Medulla oblongata (tissue), 1 donor: ENCODE data around the gene ANO6.

ENCODE experiments used
- DNase-seq: peaks from one replicate; pipeline ENCODE4 v3.0.0-alpha.2; 2015; ENCODE audit errors: extremely low spot score

The ANO6 gene

GRCh38 chr12:45458238-45458637 is 242.3 kb downstream of the ANO6 start:
- DNase-seq: no peak

GRCh38 chr12:45458854-45459807 is 243.2 kb downstream of the ANO6 start:
- DNase-seq: no peak

- DNase-seq: no peak
Measured at GRCh38 chr12:45462506-45462905, 246.6 kb downstream of the ANO6 start.

- DNase-seq: no peak
Measured at GRCh38 chr12:45464699-45465098, 248.8 kb downstream of the ANO6 start.

- no peak for DNase-seq
Measured at GRCh38 chr12:45468751-45469615, 253.1 kb downstream of the ANO6 start.

GRCh38 chr12:45469902-45470301 is 254.0 kb downstream of the ANO6 start:
- no peak for DNase-seq

- no peak for DNase-seq
Measured at GRCh38 chr12:45473636-45474035, 257.7 kb downstream of the ANO6 start.

- DNase-seq: no peak
Measured at GRCh38 chr12:45475594-45475993, 259.7 kb downstream of the ANO6 start.

GRCh38 chr12:45477526-45477925 is 261.6 kb downstream of the ANO6 start:
- DNase-seq: no peak

GRCh38 chr12:45478931-45479330 is 263.0 kb downstream of the ANO6 start:
- no peak for DNase-seq

GRCh38 chr12:45481746-45482145 is 265.9 kb downstream of the ANO6 start:
- no peak for DNase-seq

GRCh38 chr12:45483571-45483970 is 267.7 kb downstream of the ANO6 start:
- peak; percentile 34 for DNase-seq
